H9 (cell line): Measurements from ENCODE around the gene CLCNKB. TPM values are rescaled to one million over a fixed set of nuclear protein-coding genes. Genes with fewer than 3 reads are reported as not detected.
"Not testable (repeated sequence)": the region's sequence is repeated elsewhere in the genome, so short reads cannot be mapped to it uniquely, and the experiment has no call there.

ENCODE experiments used
- DNase-seq: peaks from one replicate; pipeline ENCODE4 v3.0.0-alpha.2; 2017
- H2AFZ ChIP-seq: one replicate; pipeline ENCODE4 v1.6.1; 2013; ENCODE audit warnings: mild to moderate bottlenecking, low read length, control low read depth, moderate library complexity
- H2AK5ac ChIP-seq: 2 replicates; pipeline ENCODE4 v1.6.1; 2013; ENCODE audit warnings: low read length, control low read depth, mixed read lengths; ENCODE audit not compliant: insufficient read length
- H2BK120ac ChIP-seq: one replicate; pipeline ENCODE4 v1.6.1; 2013; ENCODE audit warnings: low read depth, mild to moderate bottlenecking, low read length, control low read depth, inconsistent platforms; ENCODE audit not compliant: poor library complexity, severe bottlenecking
- H2BK12ac ChIP-seq: 2 replicates; pipeline ENCODE4 v1.6.1; 2013; ENCODE audit warnings: low read length, control low read depth, mixed read lengths, low read depth; ENCODE audit not compliant: insufficient read length
- H2BK15ac ChIP-seq: 2 replicates; pipeline ENCODE4 v1.6.1; 2013; ENCODE audit warnings: low read depth, low read length, control low read depth
- H2BK20ac ChIP-seq: one replicate; pipeline ENCODE4 v1.6.1; 2013; ENCODE audit warnings: low read depth, mild to moderate bottlenecking, low read length, control low read depth, inconsistent platforms; ENCODE audit not compliant: poor library complexity, severe bottlenecking
- H2BK5ac ChIP-seq: 2 replicates; pipeline ENCODE4 v1.6.1; 2013; ENCODE audit warnings: low read length, control low read depth, mixed read lengths; ENCODE audit not compliant: insufficient read length
- H3K14ac ChIP-seq: 2 replicates; pipeline ENCODE4 v1.6.1; 2013; ENCODE audit warnings: low read length, control low read depth; ENCODE audit not compliant: insufficient read depth
- H3K18ac ChIP-seq: 2 replicates; pipeline ENCODE4 v1.6.1; 2013; ENCODE audit warnings: low read depth, mild to moderate bottlenecking, mixed read lengths, low read length, control low read depth; ENCODE audit not compliant: insufficient read length
- H3K23ac ChIP-seq: 2 replicates; pipeline ENCODE4 v1.6.1; 2013; ENCODE audit warnings: low read length, control low read depth, mixed read lengths, low read depth; ENCODE audit not compliant: insufficient read length
- H3K23me2 ChIP-seq: 2 replicates; pipeline ENCODE4 v1.6.1; 2013; ENCODE audit warnings: low read depth, mild to moderate bottlenecking, mixed read lengths, low read length, control low read depth; ENCODE audit not compliant: insufficient read length, poor library complexity, severe bottlenecking
- H3K27ac ChIP-seq: 2 replicates; pipeline ENCODE4 v1.5.1; 2013; ENCODE audit warnings: low read length, control low read depth, mixed read lengths, low read depth; ENCODE audit not compliant: insufficient read length
- H3K27me3 ChIP-seq: 2 replicates; pipeline ENCODE4 v1.6.1; 2013; ENCODE audit warnings: low read length, control low read depth, inconsistent platforms; ENCODE audit not compliant: insufficient read depth
- H3K4ac ChIP-seq: 2 replicates; pipeline ENCODE4 v1.6.1; 2013; ENCODE audit warnings: low read depth, mild to moderate bottlenecking, control low read depth, inconsistent platforms, low read length, moderate library complexity
- H3K4me1 ChIP-seq: 2 replicates; pipeline ENCODE4 v1.6.1; 2013; ENCODE audit warnings: low read length, control low read depth, inconsistent platforms; ENCODE audit not compliant: insufficient read depth
- H3K4me2 ChIP-seq: 2 replicates; pipeline ENCODE4 v1.6.1; 2013; ENCODE audit warnings: low read length, control low read depth, mixed read lengths; ENCODE audit not compliant: insufficient read length, insufficient read depth
- H3K56ac ChIP-seq: 2 replicates; pipeline ENCODE4 v1.6.1; 2013; ENCODE audit warnings: low read depth, mild to moderate bottlenecking, mixed read lengths, low read length, control low read depth; ENCODE audit not compliant: insufficient read length
- H3K79me1 ChIP-seq: 2 replicates; pipeline ENCODE4 v1.6.1; 2013; ENCODE audit warnings: low read depth, mild to moderate bottlenecking, moderate library complexity, low read length, control low read depth, inconsistent platforms; ENCODE audit not compliant: insufficient read depth, poor library complexity, severe bottlenecking
- H3K79me2 ChIP-seq: 2 replicates; pipeline ENCODE4 v1.6.1; 2013; ENCODE audit warnings: low read length, control low read depth, inconsistent platforms; ENCODE audit not compliant: insufficient read depth
- H3K9ac ChIP-seq: 2 replicates; pipeline ENCODE4 v1.6.1; 2013; ENCODE audit warnings: low read length, control low read depth, mixed read lengths; ENCODE audit not compliant: insufficient read length; ENCODE audit errors: extremely low read depth
- H3K9me3 ChIP-seq: one replicate; pipeline ENCODE4 v1.6.1; 2013; ENCODE audit warnings: low read depth, low read length, inconsistent platforms; ENCODE audit not compliant: control insufficient read depth
- H3T11ph ChIP-seq: one replicate; pipeline ENCODE4 v1.6.1; 2013; ENCODE audit warnings: mild to moderate bottlenecking, low read length, control low read depth, inconsistent platforms
- H4K20me1 ChIP-seq: one replicate; pipeline ENCODE4 v1.6.1; 2013; ENCODE audit not compliant: control insufficient read depth, insufficient read length, insufficient read depth
- H4K5ac ChIP-seq: 2 replicates; pipeline ENCODE4 v1.6.1; 2013; ENCODE audit warnings: low read depth, mild to moderate bottlenecking, mixed read lengths, low read length, control low read depth; ENCODE audit not compliant: insufficient read length
- H4K8ac ChIP-seq: replicated peaks from 2 replicates; pipeline ENCODE4 v1.6.1; 2013; ENCODE audit warnings: low read length, control low read depth, mixed read lengths, low read depth; ENCODE audit not compliant: insufficient read length
- H4K91ac ChIP-seq: 2 replicates; pipeline ENCODE4 v1.6.1; 2013; ENCODE audit warnings: low read depth, mild to moderate bottlenecking, moderate library complexity, mixed read lengths, low read length, control low read depth; ENCODE audit not compliant: insufficient read length
- H3K27ac Mint-ChIP-seq, 3 experiments: 2 replicates in 2 of 3; 3 replicates in 1 of 3; pipeline ENCODE4 v1.8.0; 2020 to 2021; ENCODE audit warnings: mixed read lengths in 3 of 3, mild to moderate bottlenecking in 1 of 3, moderate library complexity in 1 of 3
- H3K27me3 Mint-ChIP-seq: 2 replicates; pipeline ENCODE4 v1.8.0; 2021; ENCODE audit warnings: low read depth, mild to moderate bottlenecking, moderate library complexity, mixed read lengths
- H3K36me3 Mint-ChIP-seq, 3 experiments: 2 replicates in 2 of 3; 3 replicates in 1 of 3; pipeline ENCODE4 v1.8.0; 2020 to 2021; ENCODE audit warnings: low read depth in 3 of 3, mixed read lengths in 3 of 3; ENCODE audit not compliant: insufficient read depth in 1 of 3
- H3K4me1 Mint-ChIP-seq, 2 experiments: 2 replicates each; pipeline ENCODE4 v1.8.0; 2020; ENCODE audit warnings: mixed read lengths in 2 of 2
- H3K4me3 Mint-ChIP-seq, 2 experiments: 2 replicates in 1 of 2; 3 replicates in 1 of 2; pipeline ENCODE4 v1.8.0; 2020 to 2021; ENCODE audit warnings: mild to moderate bottlenecking in 2 of 2, mixed read lengths in 2 of 2, moderate library complexity in 1 of 2
- H3K9me3 Mint-ChIP-seq, 2 experiments: 2 replicates in 1 of 2; 3 replicates in 1 of 2; pipeline ENCODE4 v1.8.0; 2020; ENCODE audit warnings: mild to moderate bottlenecking in 2 of 2, mixed read lengths in 2 of 2, moderate library complexity in 1 of 2
- WGBS: extraction: QIAGEN DNeasy Blood & Tissue Kit; methylation state at CpG from one replicate; pipeline ENCODE4 v1.1.7; 2013; ENCODE audit warnings: missing lambda C conversion rate, low lambda C conversion rate, mixed read lengths; ENCODE audit not compliant: insufficient read length; ENCODE audit errors: extremely low coverage; 5-methylcytosine and 5-hydroxymethylcytosine counted together
- total RNA-seq: library from RNA; stranded (reverse); gene quantifications from 2 replicates; pipeline ENCODE4 v1.2.1, GENCODE V29; 2021
- TF ChIP-seq, protein P1 (sequence below): fragments of 200-600 bp; sonication (generic); conservative IDR thresholded peaks from 3 replicates; pipeline ENCODE4 v1.8.0; 2021; ENCODE audit warnings: antibody characterized with exemption, mild to moderate bottlenecking

Gene CLCNKB
- total RNA-seq, 1 experiment from 2014 or later = 1.7 TPM

DNA sequence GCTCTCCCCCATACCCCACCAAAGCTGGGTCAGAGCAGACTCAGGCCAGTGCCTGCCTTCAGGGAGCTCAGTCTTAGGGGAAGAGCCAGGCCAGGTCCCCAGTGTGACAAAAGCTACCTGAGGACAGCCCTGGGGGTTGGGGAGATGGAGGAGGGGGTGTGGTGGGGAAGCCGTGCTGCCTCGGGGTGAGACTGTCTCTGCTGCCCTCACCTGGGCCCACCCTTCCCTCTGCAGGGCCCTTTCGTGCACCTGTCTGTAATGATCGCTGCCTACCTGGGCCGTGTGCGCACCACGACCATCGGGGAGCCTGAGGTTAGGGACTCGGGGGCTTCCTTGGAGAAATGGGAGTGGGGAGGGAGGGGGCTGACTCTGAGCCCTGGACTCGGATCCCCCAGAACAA is 17.3 kb upstream of the CLCNKB start:
- Mint-ChIP-seq H3K4me1 (peaks cover 7 to 18% of the 10 kb centered on the region in 2 experiments; a peak in 3 of 4 replicates), H3K4me3 (peak overlapping the region; percentile 58 to 72), H3K27me3 (peaks cover 56% of the 10 kb centered on the region)
- H2BK120ac ChIP-seq, H2BK12ac ChIP-seq, H2BK5ac ChIP-seq, H4K91ac ChIP-seq, H3K14ac ChIP-seq, H3K79me2 ChIP-seq, H3K9ac ChIP-seq, H2AFZ ChIP-seq, H3K36me3 Mint-ChIP-seq, H2BK15ac ChIP-seq, H3K9me3 Mint-ChIP-seq, H3K79me1 ChIP-seq, H4K8ac ChIP-seq, H3K4me2 ChIP-seq, H3K18ac ChIP-seq, H3K27me3 ChIP-seq, H4K5ac ChIP-seq, H3K23ac ChIP-seq, H4K20me1 ChIP-seq, H3K23me2 ChIP-seq, H3K4ac ChIP-seq, H3K9me3 ChIP-seq, H3K56ac ChIP-seq, H3K27ac Mint-ChIP-seq, H3K4me1 ChIP-seq, H2BK20ac ChIP-seq, H3T11ph ChIP-seq, H3K27ac ChIP-seq, H2AK5ac ChIP-seq: not testable (repeated sequence)
- peak; percentile 81 for DNase-seq
- no CpG with 5 or more reads among the region's 10 CpGs for WGBS
- TF ChIP-seq, protein P1, sequence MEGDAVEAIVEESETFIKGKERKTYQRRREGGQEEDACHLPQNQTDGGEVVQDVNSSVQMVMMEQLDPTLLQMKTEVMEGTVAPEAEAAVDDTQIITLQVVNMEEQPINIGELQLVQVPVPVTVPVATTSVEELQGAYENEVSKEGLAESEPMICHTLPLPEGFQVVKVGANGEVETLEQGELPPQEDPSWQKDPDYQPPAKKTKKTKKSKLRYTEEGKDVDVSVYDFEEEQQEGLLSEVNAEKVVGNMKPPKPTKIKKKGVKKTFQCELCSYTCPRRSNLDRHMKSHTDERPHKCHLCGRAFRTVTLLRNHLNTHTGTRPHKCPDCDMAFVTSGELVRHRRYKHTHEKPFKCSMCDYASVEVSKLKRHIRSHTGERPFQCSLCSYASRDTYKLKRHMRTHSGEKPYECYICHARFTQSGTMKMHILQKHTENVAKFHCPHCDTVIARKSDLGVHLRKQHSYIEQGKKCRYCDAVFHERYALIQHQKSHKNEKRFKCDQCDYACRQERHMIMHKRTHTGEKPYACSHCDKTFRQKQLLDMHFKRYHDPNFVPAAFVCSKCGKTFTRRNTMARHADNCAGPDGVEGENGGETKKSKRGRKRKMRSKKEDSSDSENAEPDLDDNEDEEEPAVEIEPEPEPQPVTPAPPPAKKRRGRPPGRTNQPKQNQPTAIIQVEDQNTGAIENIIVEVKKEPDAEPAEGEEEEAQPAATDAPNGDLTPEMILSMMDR = 0 out of 3 replicates have a peak, but pooled peaks have one; percentile 16
